Endothelial cell of umbilical vein (primary cell): Measurements from ENCODE around the gene NECTIN4. TPM values are rescaled to one million over a fixed set of nuclear protein-coding genes. Genes with fewer than 3 reads are reported as not detected.

Experiments used
- BruUV-seq: library from RNA; stranded (reverse); fragments of 400-500 nt; replicated peaks from 2 replicates; lab custom pipeline; 2021; lab: Mats Ljungman, UMichigan
- CTCF ChIA-PET: fragments of 300-600, 350-600 bp; sonication (Branson Sonifier 250); formaldehyde crosslinking; loops from one replicate; lab custom pipeline; 2021; ENCODE audit warnings: antibody characterized with exemption, inconsistent platforms; lab: Charles Lee
- POLR2A ChIA-PET: fragments of 300-600, 350-600 bp; sonication (Branson Sonifier 250); formaldehyde crosslinking; loops from one replicate; lab custom pipeline; 2021; ENCODE audit warnings: antibody characterized with exemption, inconsistent platforms; lab: Charles Lee
- DNase-seq: peaks from one replicate; pipeline ENCODE4 v3.0.0-alpha.2; 2011; ENCODE audit warnings: low read depth, low spot score
- FAIRE-seq: peaks from 2 replicates; lab custom pipeline; 2011; peaks lifted over from hg19 to GRCh38; lab: Jason Lieb, UNC
- H2AFZ ChIP-seq: 2 replicates; pipeline ENCODE4 v1.6.0; 2012; ENCODE audit warnings: low read depth, low read length, control low read depth, inconsistent platforms
- H3K27ac ChIP-seq: 2 replicates; pipeline ENCODE4 v1.5.1; 2011; ENCODE audit warnings: low read depth, mild to moderate bottlenecking, control low read depth, low read length, moderate library complexity; ENCODE audit not compliant: insufficient read depth
- H3K27me3 ChIP-seq, 2 experiments: 2 replicates each; pipeline versions ENCODE4 v1.6.0 to v1.6.1; 2011; ENCODE audit warnings: low read length in 2 of 2, mixed read lengths in 1 of 2; ENCODE audit not compliant: control insufficient read depth in 2 of 2, insufficient read depth in 2 of 2
- H3K36me3 ChIP-seq, 2 experiments: 2 replicates in 1 of 2; 3 replicates in 1 of 2; pipeline ENCODE4 v1.5.1; 2011; ENCODE audit warnings: low read length in 2 of 2, mild to moderate bottlenecking in 1 of 2, moderate library complexity in 1 of 2; ENCODE audit not compliant: control insufficient read depth in 2 of 2, insufficient read depth in 2 of 2; ENCODE audit errors: extremely low read depth in 1 of 2
- H3K4me1 ChIP-seq: 3 replicates; pipeline ENCODE4 v1.5.1; 2011; ENCODE audit warnings: mild to moderate bottlenecking, low read length; ENCODE audit not compliant: control insufficient read depth, insufficient read depth; ENCODE audit errors: extremely low read depth
- H3K4me2 ChIP-seq: 2 replicates; pipeline ENCODE4 v1.6.1; 2011; ENCODE audit warnings: low read length, control low read depth, mixed read lengths; ENCODE audit not compliant: insufficient read depth
- H3K4me3 ChIP-seq, 3 experiments: fragments of 200-600 bp in 1 of 3; sonication (generic), shearing (Covaris generic) in 1 of 3; replicated peaks in 1 of 3; 2 replicates each; pipeline ENCODE4 v1.5.1; 2011 to 2016; ENCODE audit warnings: control low read depth in 3 of 3, low read length in 3 of 3, mild to moderate bottlenecking in 2 of 3, inconsistent platforms in 1 of 3, low read depth in 1 of 3, moderate library complexity in 1 of 3; ENCODE audit not compliant: insufficient read depth in 1 of 3
- H3K79me2 ChIP-seq: 2 replicates; pipeline ENCODE4 v1.6.0; 2012; ENCODE audit warnings: low read length, inconsistent platforms; ENCODE audit not compliant: control insufficient read depth, insufficient read depth
- H3K9ac ChIP-seq: replicated peaks from 2 replicates; pipeline ENCODE3; 2011; ENCODE audit warnings: low read length, control low read depth; ENCODE audit not compliant: insufficient read depth; ENCODE audit errors: extremely low read depth
- H3K9me1 ChIP-seq: replicated peaks from 3 replicates; pipeline ENCODE4 v1.6.0; 2011; ENCODE audit warnings: mild to moderate bottlenecking, low read length; ENCODE audit not compliant: control insufficient read depth, insufficient read depth; ENCODE audit errors: extremely low read depth
- H3K9me3 ChIP-seq: replicated peaks from 2 replicates; pipeline ENCODE4 v1.5.1; 2012; ENCODE audit warnings: low read length, inconsistent platforms; ENCODE audit not compliant: control insufficient read depth, insufficient read depth
- H4K20me1 ChIP-seq: replicated peaks from 2 replicates; pipeline ENCODE3; 2011; ENCODE audit warnings: mild to moderate bottlenecking, low read length; ENCODE audit not compliant: control insufficient read depth, insufficient read depth; ENCODE audit errors: extremely low read depth
- CTCF ChIP-seq, 2 donors: IDR thresholded peaks; 1 replicate in 1 of 2; 2 replicates in 1 of 2; pipeline ENCODE4 v1.5.1; 2011; ENCODE audit warnings: low read length in 2 of 2, mild to moderate bottlenecking in 2 of 2, moderate library complexity in 2 of 2, control low read depth in 1 of 2, inconsistent platforms in 1 of 2, low read depth in 1 of 2; ENCODE audit not compliant: insufficient read depth in 1 of 2; ENCODE audit errors: extremely low read depth in 1 of 2
- EZH2 ChIP-seq: IDR thresholded peaks from 2 replicates; pipeline ENCODE4 v1.6.1; 2012; ENCODE audit warnings: borderline replicate concordance, low read depth, mild to moderate bottlenecking, moderate library complexity, low read length, inconsistent platforms; ENCODE audit not compliant: severe bottlenecking
- FOS ChIP-seq: IDR thresholded peaks from 2 replicates; pipeline ENCODE4 v1.6.1; 2011; ENCODE audit warnings: mild to moderate bottlenecking, low read length, moderate library complexity, borderline replicate concordance; ENCODE audit not compliant: insufficient read depth
- GATA2 ChIP-seq: IDR thresholded peaks from 2 replicates; pipeline ENCODE4 v1.7.0; 2011; ENCODE audit warnings: low read depth, mild to moderate bottlenecking, moderate library complexity, mixed read lengths, low read length; ENCODE audit not compliant: insufficient read length, insufficient read depth
- JUN ChIP-seq: IDR thresholded peaks from 2 replicates; pipeline ENCODE4 v1.6.1; 2011; ENCODE audit warnings: borderline replicate concordance, low read depth; ENCODE audit not compliant: insufficient read length, insufficient read depth
- MYC ChIP-seq: IDR thresholded peaks from one replicate; pipeline ENCODE4 v1.6.1; 2011; ENCODE audit warnings: mild to moderate bottlenecking, low read depth, low read length
- POLR2A ChIP-seq: IDR thresholded peaks from 2 replicates; pipeline ENCODE4 v1.6.1; 2012; ENCODE audit warnings: low read depth, mild to moderate bottlenecking, control low read depth, low read length
- POLR2AphosphoS5 ChIP-seq: IDR thresholded peaks from 2 replicates; pipeline ENCODE4 v1.6.1; 2012; ENCODE audit warnings: low read depth, mild to moderate bottlenecking, control low read depth, low read length, moderate library complexity; ENCODE audit not compliant: insufficient read depth
- dilution Hi-C: fragments of 300-500 bp; cut with MboI; formaldehyde crosslinking; loops from one replicate; pipeline ENCODE4 v1.15.0; 2019; ENCODE audit warnings: low sequenced_read_pairs; ENCODE audit not compliant: extremely low pct_ligation_motif_present
- intact Hi-C: fragments of 100-400 bp; cut with micrococcal nuclease; formaldehyde crosslinking; loops from one replicate; pipeline ENCODE4 v1.10.0; 2022
- polyA plus RNA-seq, 4 experiments: library from polyadenylated mRNA; depleted of rRNA in 3 of 4; stranded (reverse) in 3 of 4; unstranded in 1 of 4; fragments of >200 nt; gene quantifications; 2 replicates each; pipeline versions ENCODE4 v1.2.1 to v1.2.3, GENCODE V29; 2011 to 2012; ENCODE audit warnings: missing spikeins in 1 of 4
- total RNA-seq: library from RNA; stranded (reverse); gene quantifications from 2 replicates; pipeline ENCODE4 v1.2.3, GENCODE V29; 2021
- TF ChIP-seq, protein P1 (sequence below): IDR thresholded peaks from 2 replicates; pipeline ENCODE4 v1.6.1; 2011; ENCODE audit not compliant: insufficient read depth, insufficient read length

The NECTIN4 gene
- total and polyA plus RNA-seq, 2 donors (not counting 3 experiments of a cell fraction or from before 2014, with no cell fraction given): 0.15 to 0.58 TPM

GRCh38 chr1:161131523-161132409 lies 42.4 kb upstream of the NECTIN4 start:
- ChIA-PET CTCF (interaction anchor here (0.8 to 2.9 kb wide), 10 partner anchors 13 to 297 kb away, joined by 3 to 14 read pairs (median 5); partner anchors contain the start of genes KLHDC9, NIT1, PFDN2 and PPOX), POLR2A (interaction anchor here (0.6 to 2.8 kb wide), 5 partner anchors 11 to 87 kb away, joined by 4 to 11 read pairs (median 7); partner anchors contain the start of genes NIT1, PFDN2 and UFC1)
- no peaks in the 10 kb centered on the region for H3K9me1 ChIP-seq
- H3K27me3 ChIP-seq: no peaks in the 10 kb centered on the region
- intact Hi-C loops (loop anchor here (1.0 kb wide), 1 partner anchor 13 kb away; the partner anchor contains the start of genes NIT1 and PFDN2), dilution Hi-C loops (no loop called here)
- H3K79me2 ChIP-seq: peaks cover 65% of the 10 kb centered on the region
- DNase-seq (peak; percentile 31), FAIRE-seq (no peak)
- peaks cover 7 to 10% of the 10 kb centered on the region in 2 experiments for H3K36me3 ChIP-seq
- TF ChIP-seq EZH2 (no peak), CTCF (IDR thresholded peaks at IDR 0.05; ENCODE audit: extremely low read depth in 1 of 2, insufficient read depth in 1 of 2, low read depth in 1 of 2, low read length in 2 of 2) (no peak), JUN (no peak), POLR2AphosphoS5 (no peak), FOS (no peak), GATA2 (no peak), POLR2A (no peak), MYC (no peak)
- TF ChIP-seq, protein P1, sequence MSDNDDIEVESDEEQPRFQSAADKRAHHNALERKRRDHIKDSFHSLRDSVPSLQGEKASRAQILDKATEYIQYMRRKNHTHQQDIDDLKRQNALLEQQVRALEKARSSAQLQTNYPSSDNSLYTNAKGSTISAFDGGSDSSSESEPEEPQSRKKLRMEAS: no peak
- peak overlapping the region; percentile 85 for H3K27ac ChIP-seq
- H3K4me2 ChIP-seq: peak overlapping the region; percentile 80
- H2AFZ ChIP-seq: peak overlapping the region; percentile 65
- peak overlapping the region; percentile 90 to 100 (median 94) for H3K4me3 ChIP-seq
- H3K9me3 ChIP-seq: no peaks in the 10 kb centered on the region
- peak overlapping the region; percentile 90 for H3K9ac ChIP-seq
- H3K4me1 ChIP-seq: peaks cover 26% of the 10 kb centered on the region
- BruUV-seq: no TSS peak
- no peaks in the 10 kb centered on the region for H4K20me1 ChIP-seq
